Thyroid gland (tissue), 4 donors: Measurements from ENCODE around the gene ZNF433.

Experiments
- CTCF ChIP-seq, 6 experiments: fragments of 200-600 bp in 3 of 6; fragments of 450-650 bp in 3 of 6; sonication (generic) in 3 of 6; IDR thresholded peaks; one replicate each; pipeline ENCODE4 v1.5.1; 2016 to 2019; ENCODE audit warnings: antibody characterized with exemption in 6 of 6, mild to moderate bottlenecking in 2 of 6, inconsistent platforms in 1 of 6, moderate library complexity in 1 of 6
- POLR2A ChIP-seq, 2 donors: fragments of 450-650 bp; IDR thresholded peaks; one replicate each; pipeline ENCODE4 v1.6.1; 2017; ENCODE audit warnings: antibody characterized with exemption in 2 of 2, mild to moderate bottlenecking in 2 of 2, moderate library complexity in 1 of 2

- TF ChIP-seq CTCF (IDR thresholded peaks at IDR 0.05) (no peak), POLR2A (IDR thresholded peaks at IDR 0.05) (no peak)
Observed at GRCh38 chr19:12052091-12052496, 16.6 kb upstream of the ZNF433 start.
